GM18517 (cell line): ENCODE results near the gene FRMD4A.
"Not testable (repeated sequence)": the region's sequence is repeated elsewhere in the genome, so short reads cannot be mapped to it uniquely, and the experiment has no call there.

Source experiments
- ATAC-seq: cut with Tn5 transposase; IDR thresholded peaks from one replicate; pipeline ENCODE4 v1.9.1; 2021; ENCODE audit warnings: mild to moderate bottlenecking, moderate library complexity; ENCODE audit not compliant: unreplicated experiment

FRMD4A gene

GRCh38 chr10:13867822-13868221 is 462.9 kb downstream of the FRMD4A start:
- no peak for ATAC-seq

DNA sequence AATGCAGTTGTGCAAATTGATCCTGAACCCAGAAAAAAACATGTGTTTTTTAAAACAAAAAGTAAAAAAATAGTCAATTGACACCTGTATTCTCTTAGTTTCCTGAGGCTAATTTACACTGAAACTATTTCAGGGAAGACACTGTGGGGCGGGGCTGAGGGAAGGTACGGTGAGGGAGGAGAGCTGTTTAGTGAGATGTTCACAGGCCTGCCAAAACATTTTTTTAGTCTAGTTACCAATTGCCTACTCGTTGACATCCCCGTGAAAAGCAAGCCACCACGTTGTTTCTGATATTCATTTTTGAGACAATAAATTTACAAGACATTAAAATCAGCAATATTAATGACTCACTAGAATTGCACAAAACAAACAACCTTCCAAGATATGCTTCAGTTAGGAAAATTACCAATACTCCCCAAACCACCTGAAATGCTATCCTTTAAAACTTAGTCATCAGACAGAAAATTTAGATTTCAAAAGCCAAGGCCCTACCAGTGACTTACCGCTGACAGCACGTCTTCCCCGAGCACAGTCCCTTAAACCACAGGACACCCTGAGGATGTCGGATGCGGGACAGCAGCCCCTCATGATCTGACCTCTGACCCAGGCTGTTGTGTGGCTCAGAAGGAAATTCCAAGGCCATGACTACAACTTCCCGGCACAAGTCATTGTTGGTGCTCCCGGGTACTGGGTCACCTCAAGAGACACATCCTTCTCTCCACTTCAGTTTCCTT is 464.8 kb downstream of the FRMD4A start:
- no peak for ATAC-seq

DNA sequence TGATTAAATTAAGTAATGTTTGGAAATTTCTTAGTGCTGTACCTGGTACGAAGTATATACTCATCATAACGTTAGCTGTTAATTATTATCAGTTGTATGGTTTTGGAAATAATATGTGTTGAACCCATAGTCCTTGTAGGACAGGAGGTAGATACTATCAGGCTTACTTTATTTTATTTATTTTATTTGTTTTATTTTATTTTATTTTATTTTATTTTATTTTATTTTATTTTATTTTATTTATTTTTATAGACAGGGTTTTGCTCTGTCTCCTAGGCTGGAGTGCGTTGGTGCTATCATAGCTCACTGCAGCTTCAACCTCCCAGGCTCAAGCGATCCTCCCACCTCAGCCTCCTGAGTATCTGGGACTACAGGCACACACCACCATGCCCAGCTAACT is 465.5 kb downstream of the FRMD4A start:
- not testable (repeated sequence) for ATAC-seq

GRCh38 chr10:13862546-13863233 is 468.0 kb downstream of the FRMD4A start:
- no peak for ATAC-seq

- ATAC-seq: no peak
These were observed 469.8 kb downstream of the FRMD4A start for GRCh38 chr10:13860886-13861285.

DNA sequence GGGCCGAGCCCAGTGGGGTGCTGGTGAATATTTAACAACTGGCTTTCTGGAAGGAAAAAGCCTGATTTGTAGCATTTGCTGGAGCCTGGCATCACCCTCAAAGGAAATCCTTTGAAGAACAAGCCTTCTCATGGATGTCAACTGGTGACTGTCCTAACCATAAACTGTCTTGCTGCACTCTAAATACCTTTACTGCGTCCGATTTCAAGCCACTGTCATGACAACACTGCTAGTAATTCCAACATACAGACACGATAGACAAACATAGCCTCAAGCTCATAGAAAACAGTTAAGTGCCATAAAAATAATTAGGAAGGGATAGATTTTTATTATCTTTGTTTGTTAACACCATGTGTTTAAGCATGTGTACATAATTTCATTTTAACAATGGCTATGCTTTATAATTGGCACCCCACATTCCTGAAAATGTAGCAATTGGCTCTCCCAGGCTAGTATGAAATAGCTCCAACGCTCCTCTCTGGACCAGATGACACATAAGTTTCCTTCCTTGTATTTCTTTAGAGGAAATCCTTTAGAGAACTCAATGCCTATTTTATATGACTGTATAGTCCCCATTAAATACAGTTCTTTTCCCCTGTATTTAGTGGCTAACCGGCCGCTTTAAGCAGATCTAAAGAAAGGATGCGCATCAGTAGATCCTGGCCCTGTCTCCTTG is 470.6 kb downstream of the FRMD4A start:
- ATAC-seq: no peak

GRCh38 chr10:13858709-13859108 is 472.0 kb downstream of the FRMD4A start:
- no peak for ATAC-seq

GRCh38 chr10:13857451-13857850 is 473.3 kb downstream of the FRMD4A start:
- ATAC-seq: no peak

GRCh38 chr10:13853854-13854253 is 476.9 kb downstream of the FRMD4A start:
- no peak for ATAC-seq

DNA sequence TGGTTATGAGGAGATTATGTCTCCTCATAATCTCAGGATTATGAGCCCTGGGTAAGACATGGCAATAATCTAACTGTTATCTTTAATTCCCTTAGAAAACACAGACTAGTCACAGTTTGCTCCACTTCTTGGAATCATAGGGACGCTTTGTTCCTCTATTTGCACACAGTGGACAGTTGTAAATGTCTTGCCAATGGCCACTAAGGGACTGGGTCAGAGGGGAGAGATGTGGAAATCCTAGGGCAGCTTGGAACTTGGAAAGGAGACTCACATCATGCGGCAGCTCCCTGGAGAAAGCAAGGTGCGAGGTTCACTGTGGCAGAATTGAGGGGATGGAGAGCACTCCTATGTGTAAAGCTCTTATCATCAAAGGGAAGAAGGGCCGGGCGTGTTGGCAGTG is 477.9 kb downstream of the FRMD4A start:
- no peak for ATAC-seq

GRCh38 chr10:13851906-13852305 is 478.8 kb downstream of the FRMD4A start:
- ATAC-seq: no peak

DNA sequence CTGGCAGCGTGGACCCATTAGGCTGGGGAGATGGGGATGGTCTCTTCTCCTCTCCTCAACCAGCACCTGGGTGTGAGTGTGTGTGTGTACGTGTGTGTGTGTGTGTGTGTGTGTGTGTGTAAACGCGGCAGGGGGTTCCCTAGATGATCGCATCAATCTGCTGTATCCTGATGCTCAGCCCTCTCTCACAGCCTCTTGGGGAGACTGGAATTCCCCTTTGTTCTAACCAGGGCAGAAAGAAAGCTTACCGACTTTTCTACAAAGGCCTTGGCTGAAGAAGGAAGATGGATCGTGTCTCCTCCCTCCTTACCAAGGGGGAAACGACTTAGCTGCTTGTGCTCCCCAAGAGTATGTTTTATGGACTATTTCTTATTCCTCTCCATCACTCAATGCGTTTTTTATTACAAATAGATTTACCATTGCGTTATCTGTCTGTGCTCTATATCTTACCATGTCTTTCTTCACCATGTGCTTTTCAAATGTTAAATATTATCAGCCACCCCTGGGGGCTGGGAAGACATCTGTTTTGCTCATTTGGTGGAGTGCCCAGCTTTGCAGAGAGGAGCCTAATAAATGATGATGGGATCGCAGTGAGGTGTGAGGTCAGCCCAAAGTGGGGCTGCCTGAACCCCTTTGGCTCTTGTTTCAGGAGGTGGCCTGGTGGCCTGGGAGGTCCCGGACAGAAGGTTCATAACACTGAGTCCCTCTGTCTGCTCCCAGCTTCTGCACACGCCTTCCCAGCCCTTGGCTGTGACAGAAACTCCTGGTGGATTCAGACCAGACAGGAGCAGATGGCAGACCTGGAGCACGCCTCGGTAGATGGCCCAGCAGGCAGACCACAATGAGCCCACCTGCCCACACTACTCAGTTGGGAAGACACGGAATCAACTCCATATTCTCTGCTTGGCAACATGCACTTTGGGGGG is 481.9 kb downstream of the FRMD4A start:
- no peak for ATAC-seq

GRCh38 chr10:13847201-13847631 is 483.5 kb downstream of the FRMD4A start:
- no peak for ATAC-seq

- no peak for ATAC-seq
These were observed 484.8 kb downstream of the FRMD4A start for GRCh38 chr10:13845897-13846296.

DNA sequence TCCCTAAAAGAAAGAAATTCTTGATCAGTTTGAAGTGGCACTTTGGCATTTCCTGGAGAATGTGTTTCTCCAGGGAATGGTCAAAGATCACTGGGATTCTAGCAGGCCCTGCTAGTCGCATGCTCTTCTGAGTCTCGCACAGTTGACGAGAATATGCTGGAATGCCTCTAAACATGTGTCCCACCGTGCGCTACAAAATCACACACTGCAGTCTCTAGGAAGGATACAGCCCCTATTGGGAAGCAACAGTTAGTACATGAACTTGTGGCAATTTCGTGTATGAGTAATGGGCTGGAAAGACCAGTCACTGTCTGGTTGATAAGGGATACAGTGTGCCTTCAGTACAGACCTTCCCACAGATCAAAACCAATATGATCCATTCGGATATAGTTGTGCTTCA is 486.1 kb downstream of the FRMD4A start:
- no peak for ATAC-seq

DNA sequence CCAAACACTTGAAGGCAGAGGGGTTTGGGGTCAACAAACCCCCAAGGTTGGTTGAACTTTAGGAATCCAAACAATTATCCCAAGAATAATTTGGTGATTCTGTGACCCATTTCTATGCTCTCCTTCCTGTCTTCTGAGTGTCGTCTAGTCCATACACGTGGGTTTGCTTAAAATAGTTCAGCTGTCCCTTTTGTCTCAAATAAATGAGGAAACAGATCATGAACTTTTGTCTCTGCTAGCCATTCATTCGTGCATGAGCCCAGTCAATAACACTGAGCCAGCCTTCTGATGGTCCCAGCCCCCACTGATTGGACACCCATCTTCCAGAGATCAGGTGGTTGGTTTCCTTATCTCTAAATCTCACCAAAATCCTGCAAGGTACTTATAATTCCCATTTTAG is 488.6 kb downstream of the FRMD4A start:
- ATAC-seq: no peak

DNA sequence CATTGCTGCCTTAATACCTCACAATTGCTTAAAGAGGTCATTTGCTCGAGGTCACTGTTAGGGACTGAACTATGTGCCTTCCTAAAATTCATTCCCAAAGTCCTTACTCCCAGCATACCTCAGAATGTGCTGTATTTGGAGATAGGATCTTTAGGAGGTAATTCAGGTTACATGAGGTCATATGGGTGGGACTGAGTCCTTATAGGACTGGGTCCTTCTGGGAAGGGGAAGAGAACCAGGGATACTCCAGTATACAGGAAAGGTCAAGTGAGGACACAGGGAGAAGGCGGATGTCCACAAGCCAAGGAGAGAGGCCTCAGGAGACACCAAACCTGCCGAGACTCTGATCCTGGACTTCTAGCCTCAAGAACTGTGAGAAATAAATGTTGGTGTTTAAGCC is 490.7 kb downstream of the FRMD4A start:
- no peak for ATAC-seq

- no peak for ATAC-seq
These were observed 491.2 kb downstream of the FRMD4A start for GRCh38 chr10:13839430-13839990.

GRCh38 chr10:13839030-13839429 is 491.7 kb downstream of the FRMD4A start:
- no peak for ATAC-seq

GRCh38 chr10:13837966-13838365 is 492.8 kb downstream of the FRMD4A start:
- ATAC-seq: no peak
